Mesendoderm (in vitro differentiated cells): Measurements from ENCODE around the gene DTX1.

Experiments used
- DNase-seq: peaks from one replicate; pipeline ENCODE4 v3.0.0; 2013
- H2AK5ac ChIP-seq: 2 replicates; pipeline ENCODE4 v1.6.1; 2013; ENCODE audit warnings: low read length, inconsistent platforms
- H2BK120ac ChIP-seq: 2 replicates; pipeline ENCODE4 v1.6.1; 2013; ENCODE audit warnings: low read depth, mild to moderate bottlenecking, low read length, moderate library complexity, mixed read lengths
- H2BK15ac ChIP-seq: replicated peaks from 2 replicates; pipeline ENCODE4 v1.6.1; 2013; ENCODE audit warnings: low read depth, mild to moderate bottlenecking, moderate library complexity
- H2BK5ac ChIP-seq: 2 replicates; pipeline ENCODE4 v1.6.1; 2013; ENCODE audit warnings: low read length, inconsistent platforms
- H3K18ac ChIP-seq: 2 replicates; pipeline ENCODE4 v1.6.1; 2013; ENCODE audit warnings: mild to moderate bottlenecking, low read length, mixed read lengths
- H3K23ac ChIP-seq: one replicate; pipeline ENCODE4 v1.6.1; 2013; ENCODE audit warnings: low read length
- H3K27ac ChIP-seq: 2 replicates; pipeline ENCODE4 v1.5.1; 2013; ENCODE audit warnings: low read depth, mild to moderate bottlenecking, inconsistent platforms, low read length, moderate library complexity
- H3K27me3 ChIP-seq: 2 replicates; pipeline ENCODE4 v1.6.1; 2013; ENCODE audit warnings: low read length, control low read depth, mild to moderate bottlenecking, inconsistent platforms; ENCODE audit not compliant: insufficient read depth, poor library complexity
- H3K36me3 ChIP-seq: 2 replicates; pipeline ENCODE4 v1.6.1; 2013; ENCODE audit warnings: low read length, inconsistent platforms; ENCODE audit not compliant: control insufficient read depth, insufficient read depth
- H3K4ac ChIP-seq: one replicate; pipeline ENCODE4 v1.6.1; 2013; ENCODE audit warnings: low read depth, mild to moderate bottlenecking, low read length, moderate library complexity
- H3K4me1 ChIP-seq: 2 replicates; pipeline ENCODE4 v1.6.1; 2013; ENCODE audit warnings: low read depth, low read length, inconsistent platforms; ENCODE audit not compliant: control insufficient read depth
- H3K4me2 ChIP-seq: 2 replicates; pipeline ENCODE4 v1.6.1; 2013; ENCODE audit warnings: low read length
- H3K4me3 ChIP-seq: 2 replicates; pipeline ENCODE4 v1.5.1; 2013; ENCODE audit warnings: mild to moderate bottlenecking, low read length
- H3K56ac ChIP-seq: one replicate; pipeline ENCODE4 v1.6.1; 2013; ENCODE audit warnings: low read length
- H3K79me1 ChIP-seq: 2 replicates; pipeline ENCODE4 v1.6.1; 2013; ENCODE audit warnings: low read length, inconsistent platforms
- H3K79me2 ChIP-seq: 2 replicates; pipeline ENCODE4 v1.6.1; 2013; ENCODE audit warnings: mild to moderate bottlenecking, low read length; ENCODE audit not compliant: control insufficient read depth, insufficient read depth
- H3K9ac ChIP-seq: 2 replicates; pipeline ENCODE4 v1.6.1; 2013; ENCODE audit warnings: low read length, inconsistent platforms
- H4K5ac ChIP-seq: one replicate; pipeline ENCODE4 v1.6.1; 2013; ENCODE audit warnings: low read length
- H4K8ac ChIP-seq: one replicate; pipeline ENCODE4 v1.6.1; 2013; ENCODE audit warnings: low read depth, mild to moderate bottlenecking, control low read depth, low read length, moderate library complexity
- WGBS: extraction: QIAGEN DNeasy Blood & Tissue Kit; methylation state at CpG from one replicate; pipeline ENCODE4 v1.1.7; 2013; ENCODE audit warnings: low lambda C conversion rate, missing lambda C conversion rate; ENCODE audit not compliant: insufficient coverage; ENCODE audit errors: extremely low coverage; 5-methylcytosine and 5-hydroxymethylcytosine counted together

DTX1 gene

DNA sequence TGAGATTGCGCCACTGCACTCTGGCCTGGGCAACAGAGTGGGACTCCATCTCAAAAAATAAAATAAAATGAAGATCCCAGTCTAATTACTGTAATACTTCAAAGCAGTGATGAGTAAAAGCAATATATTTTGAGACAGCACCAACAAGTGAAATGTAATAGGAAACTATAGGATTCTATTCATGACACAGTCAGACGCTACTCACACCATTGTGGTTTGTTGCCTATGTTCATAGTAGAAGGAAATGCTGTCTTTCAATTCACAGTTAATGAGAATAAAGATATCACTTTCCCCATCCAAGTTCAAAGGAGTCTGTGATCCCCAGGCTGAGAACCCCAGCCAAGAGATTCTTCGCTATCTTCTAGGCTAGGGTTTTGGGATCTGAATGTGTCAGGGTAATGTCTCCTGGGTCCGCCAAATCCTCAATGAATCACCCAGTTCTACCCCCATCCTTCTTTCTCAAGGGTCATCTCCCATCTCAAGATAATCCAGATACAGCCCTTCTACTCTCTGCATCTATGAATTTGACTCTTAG is 16.6 kb upstream of the DTX1 start:
- no peak for DNase-seq
- Histone ChIP-seq H3K9ac (no peak overlapping the region), H3K27ac (no peak overlapping the region), H3K27me3 (no peaks in the 10 kb centered on the region), H2AK5ac (no peak overlapping the region), H3K56ac (no peak overlapping the region), H3K23ac (no peak overlapping the region), H3K4me3 (no peak overlapping the region), H3K18ac (no peak overlapping the region), H3K4me1 (no peaks in the 10 kb centered on the region), H2BK15ac (no peak overlapping the region), H2BK5ac (no peak overlapping the region), H3K4ac (no peak overlapping the region), H3K36me3 (no peaks in the 10 kb centered on the region), H3K4me2 (no peak overlapping the region), H3K79me1 (no peaks in the 10 kb centered on the region), H3K79me2 (no peaks in the 10 kb centered on the region), H2BK120ac (no peak overlapping the region), H4K8ac (no peak overlapping the region), H4K5ac (no peak overlapping the region)
- WGBS, result no CpG with 5 or more reads among the region's 4 CpGs

DNA sequence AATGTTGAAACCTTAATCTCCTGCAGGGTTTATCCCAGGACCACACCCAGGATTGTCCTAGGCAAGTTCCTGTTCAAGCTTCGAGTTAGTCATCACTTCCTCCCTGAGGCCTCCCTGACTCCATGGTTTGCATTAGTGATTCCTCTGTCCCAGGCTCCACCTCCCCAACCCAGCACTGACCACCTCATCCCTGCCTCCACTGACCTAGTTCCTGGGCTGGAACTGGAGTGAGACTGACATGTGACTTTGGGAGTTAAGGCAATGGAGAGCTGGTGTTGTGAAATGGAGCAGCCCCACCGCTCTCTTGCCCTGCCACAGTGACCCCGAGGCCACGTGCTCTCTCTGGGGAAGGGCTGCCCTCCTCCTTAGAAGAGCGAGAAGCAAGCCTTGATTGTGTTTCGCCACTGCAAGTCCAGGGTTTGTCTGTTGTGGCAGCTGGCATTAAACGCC is 15.8 kb upstream of the DTX1 start:
- Histone ChIP-seq H3K4me3 (no peak overlapping the region), H3K23ac (no peak overlapping the region), H2BK5ac (no peak overlapping the region), H3K79me2 (no peaks in the 10 kb centered on the region), H2AK5ac (no peak overlapping the region), H3K4me1 (no peaks in the 10 kb centered on the region), H3K4ac (no peak overlapping the region), H4K8ac (no peak overlapping the region), H3K4me2 (no peak overlapping the region), H3K36me3 (no peaks in the 10 kb centered on the region), H3K27me3 (no peaks in the 10 kb centered on the region), H3K9ac (no peak overlapping the region), H2BK120ac (no peak overlapping the region), H3K18ac (no peak overlapping the region), H3K27ac (no peak overlapping the region), H2BK15ac (no peak overlapping the region), H3K56ac (no peak overlapping the region), H3K79me1 (no peaks in the 10 kb centered on the region), H4K5ac (no peak overlapping the region)
- DNase-seq, result peak; percentile 59
- WGBS, result no CpG with 5 or more reads among the region's 7 CpGs

DNA sequence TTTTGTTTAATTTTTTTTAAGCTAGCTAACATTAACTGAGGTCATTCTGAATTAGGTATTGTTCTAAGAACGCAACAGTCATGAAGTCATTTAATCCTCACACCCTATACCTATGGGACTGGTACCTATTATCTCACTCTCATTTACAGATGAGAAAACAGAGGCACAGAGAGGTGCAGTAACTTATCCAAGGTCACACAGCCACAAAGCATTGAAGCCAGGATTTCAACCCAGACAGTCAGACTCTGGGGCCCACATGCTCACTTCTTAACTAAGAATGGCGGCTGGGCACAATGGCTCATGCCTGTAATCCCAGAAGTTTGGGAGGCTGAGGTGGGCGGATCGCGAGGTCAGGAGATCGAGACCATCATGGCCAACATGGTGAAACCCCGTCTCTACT is 15.0 kb upstream of the DTX1 start:
- no peaks in the 10 kb centered on the region for H3K36me3 ChIP-seq
- WGBS, result no CpG with 5 or more reads among the region's 7 CpGs
- no peaks in the 10 kb centered on the region for H3K79me1 ChIP-seq
- H4K5ac ChIP-seq, result no peak overlapping the region
- H3K79me2 ChIP-seq, result no peaks in the 10 kb centered on the region
- H3K18ac ChIP-seq, result no peak overlapping the region
- H4K8ac ChIP-seq, result no peak overlapping the region
- no peak overlapping the region for H3K56ac ChIP-seq
- no peak overlapping the region for H2BK5ac ChIP-seq
- H3K4ac ChIP-seq, result no peak overlapping the region
- no peak overlapping the region for H2BK15ac ChIP-seq
- H3K4me3 ChIP-seq, result no peak overlapping the region
- H3K27me3 ChIP-seq, result no peaks in the 10 kb centered on the region
- no peak overlapping the region for H3K27ac ChIP-seq
- no peak overlapping the region for H2AK5ac ChIP-seq
- no peaks in the 10 kb centered on the region for H3K4me1 ChIP-seq
- no peak overlapping the region for H3K23ac ChIP-seq
- no peak overlapping the region for H3K9ac ChIP-seq
- H3K4me2 ChIP-seq, result no peak overlapping the region
- H2BK120ac ChIP-seq, result no peak overlapping the region
- no peak for DNase-seq

GRCh38 chr12:113043240-113043639 is 13.3 kb upstream of the DTX1 start:
- Histone ChIP-seq H3K4ac (no peak overlapping the region), H3K4me3 (no peak overlapping the region), H3K79me2 (no peaks in the 10 kb centered on the region), H3K36me3 (no peaks in the 10 kb centered on the region), H4K8ac (no peak overlapping the region), H2BK120ac (no peak overlapping the region), H3K4me1 (no peaks in the 10 kb centered on the region), H2BK5ac (no peak overlapping the region), H3K27me3 (no peaks in the 10 kb centered on the region), H3K23ac (no peak overlapping the region), H2AK5ac (no peak overlapping the region), H3K4me2 (no peak overlapping the region), H4K5ac (no peak overlapping the region), H3K27ac (no peak overlapping the region), H3K79me1 (no peaks in the 10 kb centered on the region), H3K9ac (no peak overlapping the region), H3K56ac (no peak overlapping the region), H3K18ac (no peak overlapping the region), H2BK15ac (no peak overlapping the region)
- DNase-seq, result no peak
- WGBS, result no CpG with 5 or more reads among the region's 8 CpGs

GRCh38 chr12:113044516-113044915 is 12.0 kb upstream of the DTX1 start:
- Histone ChIP-seq H3K4ac (no peak overlapping the region), H3K4me1 (no peaks in the 10 kb centered on the region), H3K79me1 (no peaks in the 10 kb centered on the region), H2BK5ac (no peak overlapping the region), H3K4me2 (no peak overlapping the region), H2BK15ac (no peak overlapping the region), H4K8ac (no peak overlapping the region), H2AK5ac (no peak overlapping the region), H3K4me3 (no peak overlapping the region), H3K27me3 (no peaks in the 10 kb centered on the region), H2BK120ac (no peak overlapping the region), H3K9ac (no peak overlapping the region), H3K23ac (no peak overlapping the region), H3K27ac (no peak overlapping the region), H3K56ac (no peak overlapping the region), H3K18ac (no peak overlapping the region), H3K36me3 (no peaks in the 10 kb centered on the region), H3K79me2 (no peaks in the 10 kb centered on the region), H4K5ac (no peak overlapping the region)
- no CpG with 5 or more reads among the region's 3 CpGs for WGBS
- no peak for DNase-seq

DNA sequence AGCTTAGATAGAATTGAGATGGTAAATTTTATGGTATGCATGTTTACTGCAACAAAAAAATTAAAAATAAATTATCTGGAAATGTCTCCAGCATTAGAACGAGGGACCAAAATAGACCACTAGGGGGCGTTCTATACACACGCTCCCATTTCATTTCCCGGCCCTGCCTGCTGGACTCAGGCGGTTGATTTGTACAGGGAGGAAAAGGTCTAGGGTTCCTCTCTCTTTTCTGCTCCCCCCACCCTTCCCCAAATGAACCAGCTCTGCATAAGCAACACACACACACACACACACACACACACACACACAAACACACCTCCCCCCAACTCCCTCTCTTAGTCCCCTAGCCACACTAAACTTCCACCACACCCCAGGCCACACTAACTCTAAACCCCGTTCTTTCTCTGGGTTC is 7.8 kb upstream of the DTX1 start:
- Histone ChIP-seq H3K4me2 (no peak overlapping the region), H3K4me1 (no peaks in the 10 kb centered on the region), H3K23ac (no peak overlapping the region), H3K27me3 (no peaks in the 10 kb centered on the region), H3K4me3 (no peak overlapping the region), H2BK15ac (no peak overlapping the region), H3K18ac (no peak overlapping the region), H4K8ac (no peak overlapping the region), H3K79me1 (no peaks in the 10 kb centered on the region), H3K9ac (no peak overlapping the region), H3K4ac (no peak overlapping the region), H3K36me3 (no peaks in the 10 kb centered on the region), H4K5ac (no peak overlapping the region), H2BK5ac (no peak overlapping the region), H3K79me2 (no peaks in the 10 kb centered on the region), H2AK5ac (no peak overlapping the region), H2BK120ac (no peak overlapping the region), H3K27ac (no peak overlapping the region), H3K56ac (no peak overlapping the region)
- peak; percentile 55 for DNase-seq
- no CpG with 5 or more reads among the region's 6 CpGs for WGBS
